PC-9 (cell line): ENCODE results near the gene ZNF605. TPM values are rescaled to one million over a fixed set of nuclear protein-coding genes. Genes with fewer than 3 reads are reported as not detected.

Source experiments
- BruUV-seq: library from RNA; stranded (reverse); fragments of 400-500 nt; replicated peaks from 2 replicates; lab custom pipeline; 2021; lab: Mats Ljungman, UMichigan
- CTCF ChIA-PET: fragments of 300-600 bp; sonication (Branson Sonifier 250); formaldehyde crosslinking; loops from one replicate; lab custom pipeline; 2022; ENCODE audit warnings: antibody characterized with exemption; lab: Charles Lee
- POLR2A ChIA-PET: fragments of 300-600 bp; sonication (Branson Sonifier 250); formaldehyde crosslinking; loops from one replicate; lab custom pipeline; 2022; ENCODE audit warnings: antibody characterized with exemption; ENCODE audit not compliant: unreplicated experiment; lab: Charles Lee
- DNase-seq, 2 experiments: peaks; one replicate each; pipeline versions ENCODE4 v3.0.0 to v3.0.0-alpha.2; 2015 to 2022; ENCODE audit warnings: mixed read lengths in 1 of 2
- H2AFZ ChIP-seq: fragments of 200-600 bp; sonication (generic); 2 replicates; pipeline ENCODE4 v1.8.1; 2017; ENCODE audit warnings: antibody characterized with exemption
- H3F3A ChIP-seq: fragments of 200-600 bp; sonication (generic); 2 replicates; pipeline ENCODE4 v1.8.1; 2017; ENCODE audit warnings: antibody characterized with exemption, mild to moderate bottlenecking, low read depth; ENCODE audit not compliant: insufficient read depth
- H3K27ac ChIP-seq: fragments of 200-600 bp; sonication (generic); 2 replicates; pipeline ENCODE4 v1.6.1; 2016; ENCODE audit warnings: mixed run types
- H3K27me3 ChIP-seq: fragments of 200-600 bp; sonication (generic); 2 replicates; pipeline ENCODE4 v1.6.1; 2016; ENCODE audit warnings: low read depth, mixed run types; ENCODE audit not compliant: insufficient read depth
- H3K36me3 ChIP-seq: fragments of 200-600 bp; sonication (generic); 2 replicates; pipeline ENCODE4 v1.6.1; 2016; ENCODE audit warnings: low read depth, mixed run types
- H3K4me1 ChIP-seq: fragments of 200-600 bp; sonication (generic); replicated peaks from 2 replicates; pipeline ENCODE4 v1.6.1; 2016; ENCODE audit warnings: mixed run types; ENCODE audit not compliant: insufficient read depth
- H3K4me2 ChIP-seq: fragments of 200-600 bp; sonication (generic); 2 replicates; pipeline ENCODE4 v1.6.1; 2017; ENCODE audit warnings: mixed run types
- H3K4me3 ChIP-seq: fragments of 200-600 bp; sonication (generic); 2 replicates; pipeline ENCODE4 v1.6.1; 2016; ENCODE audit warnings: mixed run types
- H3K79me2 ChIP-seq: fragments of 200-600 bp; sonication (generic); 2 replicates; pipeline ENCODE4 v1.6.1; 2017; ENCODE audit warnings: low read depth, mixed run types
- H3K9me2 ChIP-seq: fragments of 200-600 bp; sonication (generic); 2 replicates; pipeline ENCODE4 v1.8.1; 2017; ENCODE audit warnings: mild to moderate bottlenecking; ENCODE audit not compliant: insufficient read depth
- H3K9me3 ChIP-seq: fragments of 200-600 bp; sonication (generic); 2 replicates; pipeline ENCODE4 v1.8.1; 2016; ENCODE audit warnings: low read depth; ENCODE audit not compliant: insufficient read depth
- H4K20me1 ChIP-seq: fragments of 200-600 bp; sonication (generic); 2 replicates; pipeline ENCODE4 v1.8.1; 2017; ENCODE audit not compliant: insufficient read depth
- CTCF ChIP-seq: fragments of 200-600 bp; sonication (generic); conservative IDR thresholded peaks from 2 replicates; pipeline ENCODE4 v1.6.1; 2017; ENCODE audit warnings: mixed run types, antibody characterized with exemption, mild to moderate bottlenecking, moderate library complexity
- EZH2 ChIP-seq: fragments of 200-600 bp; sonication (generic); IDR thresholded peaks from 2 replicates; pipeline ENCODE4 v1.8.0; 2017; ENCODE audit warnings: antibody characterized with exemption, low read depth
- intact Hi-C: fragments of 100-400 bp; cut with micrococcal nuclease; formaldehyde crosslinking; loops from one replicate; pipeline ENCODE4 v1.10.0; 2022; ENCODE audit not compliant: unreplicated experiment
- total RNA-seq: library from RNA; stranded (reverse); gene quantifications from 2 replicates; pipeline ENCODE4 v1.2.3, GENCODE V29; 2021

The ZNF605 gene
- total RNA-seq, 1 experiment from 2014 or later = 13.5 TPM

GRCh38 chr12:132948146-132949066, 7.7 kb downstream of the ZNF605 start:
- CTCF ChIA-PET = interaction anchor here (0.6 kb wide), 1 partner anchor 29 kb away, joined by 6 read pairs; no protein-coding TSS in a partner anchor

DNA sequence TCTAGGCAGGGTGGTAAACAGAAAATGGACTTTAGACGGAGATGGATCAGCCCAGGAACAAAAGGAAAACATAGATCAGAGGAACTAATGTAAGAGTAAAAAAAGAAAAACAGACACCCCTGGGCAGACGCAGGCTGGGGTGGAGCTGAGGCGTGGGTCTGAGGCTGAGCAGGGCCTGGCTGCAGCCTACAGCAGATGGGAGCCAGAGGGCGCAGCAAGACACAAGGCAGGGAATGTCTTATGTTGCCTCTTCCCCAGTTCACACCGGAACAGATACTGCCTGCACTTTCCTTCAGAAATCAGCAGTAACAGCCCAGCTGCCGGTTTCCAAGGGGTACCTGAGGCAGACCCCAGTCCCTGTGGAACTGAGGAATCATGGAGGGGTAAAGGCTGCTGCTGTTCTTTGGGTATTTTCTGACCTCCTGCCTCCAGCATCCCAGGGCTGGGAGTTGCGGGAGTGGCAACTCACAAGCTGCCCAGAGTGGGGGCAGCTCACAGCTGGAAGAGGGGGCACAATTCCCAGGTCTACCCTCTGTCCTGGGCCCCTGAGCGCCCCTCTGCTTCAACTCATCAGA, 9.8 kb downstream of the ZNF605 start:
- no peaks in the 10 kb centered on the region for H4K20me1 ChIP-seq
- H3K4me2 ChIP-seq = no peak overlapping the region
- DNase-seq = no peak
- H3K79me2 ChIP-seq = no peaks in the 10 kb centered on the region
- no peaks in the 10 kb centered on the region for H3K9me2 ChIP-seq
- no peaks in the 10 kb centered on the region for H3K27me3 ChIP-seq
- H3K4me1 ChIP-seq = no peaks in the 10 kb centered on the region
- no peak overlapping the region for H3K27ac ChIP-seq
- H3K36me3 ChIP-seq = peaks cover 41% of the 10 kb centered on the region
- intact Hi-C loops = no loop called here
- H2AFZ ChIP-seq = no peak overlapping the region
- no peak for TF ChIP-seq CTCF
- no peak for TF ChIP-seq EZH2
- H3F3A ChIP-seq = peaks cover 10% of the 10 kb centered on the region; the same call in 1 of the 2 replicates
- CTCF ChIA-PET = no interaction called here
- POLR2A ChIA-PET = no interaction called here
- H3K9me3 ChIP-seq = peaks cover 38% of the 10 kb centered on the region
- H3K4me3 ChIP-seq = no peak overlapping the region
- BruUV-seq = no TSS peak

More at GRCh38 chr12:132948146-132949066, 7.7 kb downstream of the ZNF605 start:
- BruUV-seq = no TSS peak
- POLR2A ChIA-PET = no interaction called here
- H3K9me3 ChIP-seq = peaks cover 35% of the 10 kb centered on the region
- intact Hi-C loops = no loop called here
- no peak for DNase-seq
- no peaks in the 10 kb centered on the region for H3K9me2 ChIP-seq
- no peaks in the 10 kb centered on the region for H4K20me1 ChIP-seq
- H3K4me2 ChIP-seq = no peak overlapping the region
- H2AFZ ChIP-seq = no peak overlapping the region
- no peak for TF ChIP-seq CTCF
- no peak for TF ChIP-seq EZH2
- H3K27me3 ChIP-seq = no peaks in the 10 kb centered on the region
- peaks cover 33% of the 10 kb centered on the region for H3K36me3 ChIP-seq
- no peaks in the 10 kb centered on the region for H3K4me1 ChIP-seq
- H3F3A ChIP-seq = peaks cover 18% of the 10 kb centered on the region; the same call in 1 of the 2 replicates
- H3K27ac ChIP-seq = no peak overlapping the region
- no peak overlapping the region for H3K4me3 ChIP-seq
- H3K79me2 ChIP-seq = no peaks in the 10 kb centered on the region

DNA sequence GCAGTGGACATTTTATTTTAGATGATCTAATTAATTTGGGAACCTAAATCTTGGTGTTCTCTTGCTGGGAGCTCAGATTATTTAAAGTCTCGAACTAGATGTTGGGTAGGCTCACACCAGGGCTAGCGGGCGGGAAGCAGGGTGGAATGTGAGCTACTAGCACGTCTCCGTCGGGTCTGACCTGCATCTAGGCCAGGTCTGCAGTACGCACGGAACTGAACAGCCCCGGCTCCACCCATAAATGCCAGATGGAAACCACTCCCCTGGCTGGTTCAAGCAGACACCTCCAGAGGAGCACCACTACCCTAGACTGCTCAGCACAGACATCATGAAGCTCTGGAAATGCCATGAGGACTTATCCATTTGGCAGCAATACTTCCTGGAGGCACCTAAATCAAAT, 10.3 kb downstream of the ZNF605 start:
- H4K20me1 ChIP-seq = no peaks in the 10 kb centered on the region
- no peak for DNase-seq
- ChIA-PET POLR2A (no interaction called here), CTCF (no interaction called here)
- H3K4me3 ChIP-seq = no peak overlapping the region
- no peak overlapping the region for H2AFZ ChIP-seq
- no peaks in the 10 kb centered on the region for H3K27me3 ChIP-seq
- no TSS peak for BruUV-seq
- H3K79me2 ChIP-seq = no peaks in the 10 kb centered on the region
- H3F3A ChIP-seq = peaks cover 5% of the 10 kb centered on the region; the same call in 1 of the 2 replicates
- H3K36me3 ChIP-seq = peaks cover 41% of the 10 kb centered on the region
- peaks cover 33% of the 10 kb centered on the region for H3K9me3 ChIP-seq
- H3K4me1 ChIP-seq = no peaks in the 10 kb centered on the region
- no peak overlapping the region for H3K4me2 ChIP-seq
- H3K27ac ChIP-seq = no peak overlapping the region
- intact Hi-C loops = no loop called here
- H3K9me2 ChIP-seq = no peaks in the 10 kb centered on the region
- TF ChIP-seq CTCF (no peak), EZH2 (no peak)
